Fibroblast of lung (primary cell): ENCODE data around the gene PTHLH.

Experiments used
- EZH2 ChIP-seq: IDR thresholded peaks from 2 replicates; pipeline ENCODE4 v1.5.1; 2012; ENCODE audit warnings: low read length, control low read depth, mild to moderate bottlenecking; ENCODE audit errors: missing control alignments
- TF ChIP-seq, protein P1 (sequence below), 2 donors: IDR thresholded peaks in 1 of 2; conservative IDR thresholded peaks in 1 of 2; 1 replicate in 1 of 2; 2 replicates in 1 of 2; pipeline ENCODE4 v1.5.1; 2011 to 2012; ENCODE audit warnings: low read length in 2 of 2, control low read depth in 1 of 2, inconsistent platforms in 1 of 2, low read depth in 1 of 2, mild to moderate bottlenecking in 1 of 2

- TF ChIP-seq EZH2: no peak
- TF ChIP-seq, protein P1, sequence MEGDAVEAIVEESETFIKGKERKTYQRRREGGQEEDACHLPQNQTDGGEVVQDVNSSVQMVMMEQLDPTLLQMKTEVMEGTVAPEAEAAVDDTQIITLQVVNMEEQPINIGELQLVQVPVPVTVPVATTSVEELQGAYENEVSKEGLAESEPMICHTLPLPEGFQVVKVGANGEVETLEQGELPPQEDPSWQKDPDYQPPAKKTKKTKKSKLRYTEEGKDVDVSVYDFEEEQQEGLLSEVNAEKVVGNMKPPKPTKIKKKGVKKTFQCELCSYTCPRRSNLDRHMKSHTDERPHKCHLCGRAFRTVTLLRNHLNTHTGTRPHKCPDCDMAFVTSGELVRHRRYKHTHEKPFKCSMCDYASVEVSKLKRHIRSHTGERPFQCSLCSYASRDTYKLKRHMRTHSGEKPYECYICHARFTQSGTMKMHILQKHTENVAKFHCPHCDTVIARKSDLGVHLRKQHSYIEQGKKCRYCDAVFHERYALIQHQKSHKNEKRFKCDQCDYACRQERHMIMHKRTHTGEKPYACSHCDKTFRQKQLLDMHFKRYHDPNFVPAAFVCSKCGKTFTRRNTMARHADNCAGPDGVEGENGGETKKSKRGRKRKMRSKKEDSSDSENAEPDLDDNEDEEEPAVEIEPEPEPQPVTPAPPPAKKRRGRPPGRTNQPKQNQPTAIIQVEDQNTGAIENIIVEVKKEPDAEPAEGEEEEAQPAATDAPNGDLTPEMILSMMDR (conservative IDR thresholded peaks at IDR 0.05 in 1 of 2, IDR thresholded peaks at IDR 0.05 in 1 of 2; ENCODE audit: low read depth in 1 of 2, low read length in 2 of 2): no peak
These were observed 20.6 kb downstream of the PTHLH start for GRCh38 chr12:27951898-27952297.
